Sciatic nerve (tissue), 2 donors: ENCODE measurements around the gene OSBPL10. TPM values are rescaled to one million over a fixed set of nuclear protein-coding genes. Genes with fewer than 3 reads are reported as not detected.

Source experiments
- ATAC-seq: fragments of 200-7000 bp; cut with Tn5 transposase; one replicate; pipeline ENCODE4 v1.9.1; 2020; ENCODE audit warnings: mild to moderate bottlenecking, moderate library complexity
- DNase-seq: peaks from one replicate; pipeline ENCODE4 v3.0.0-alpha.2; 2020; ENCODE audit warnings: low spot score
- intact Hi-C: fragments of 100-400 bp; cut with DNase I; formaldehyde crosslinking; loops from one replicate; pipeline ENCODE4 v1.14.2; 2022
- total RNA-seq: library from RNA; stranded (reverse); fragmentation: NEBNext Ultra II Directional; extraction: Animal tissue kit (Norgen Biotek cat#: 25700); gene quantifications from one replicate; pipeline ENCODE4 v1.2.1, GENCODE V29; 2021
- donor health status: DM: no; HTN: no; CAD: no.
- donor health status: DM: no; HTN: no; CAD: no.

OSBPL10 gene
- total RNA-seq, 1 donor from 2014 or later: 27.0 TPM

GRCh38 chr3:31743331-31744089 lies 237.6 kb downstream of the OSBPL10 start:
- ATAC-seq (no peak), DNase-seq (no peak)
- intact Hi-C loops: no loop called here

DNA sequence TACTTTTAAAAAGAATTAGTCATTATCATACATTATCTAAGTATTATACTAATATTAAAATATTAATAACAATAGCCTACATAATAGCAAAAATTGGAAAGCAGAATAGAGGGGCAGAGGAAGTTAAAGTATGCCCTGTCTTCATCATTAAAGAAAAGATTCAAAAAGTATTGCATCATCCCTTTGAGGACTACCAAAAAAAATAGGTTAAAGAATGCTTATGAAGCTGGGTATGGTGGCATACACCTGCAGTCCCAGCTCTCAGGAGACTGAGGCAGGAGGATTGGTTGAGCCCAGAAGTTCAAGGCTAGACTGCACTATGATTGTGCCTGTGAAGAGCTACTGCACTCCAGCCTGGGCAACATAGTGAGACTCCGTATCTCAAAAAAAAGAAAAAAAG lies 240.7 kb downstream of the OSBPL10 start:
- intact Hi-C loops: no loop called here
- DNase-seq: no peak
- ATAC-seq: no peak

DNA sequence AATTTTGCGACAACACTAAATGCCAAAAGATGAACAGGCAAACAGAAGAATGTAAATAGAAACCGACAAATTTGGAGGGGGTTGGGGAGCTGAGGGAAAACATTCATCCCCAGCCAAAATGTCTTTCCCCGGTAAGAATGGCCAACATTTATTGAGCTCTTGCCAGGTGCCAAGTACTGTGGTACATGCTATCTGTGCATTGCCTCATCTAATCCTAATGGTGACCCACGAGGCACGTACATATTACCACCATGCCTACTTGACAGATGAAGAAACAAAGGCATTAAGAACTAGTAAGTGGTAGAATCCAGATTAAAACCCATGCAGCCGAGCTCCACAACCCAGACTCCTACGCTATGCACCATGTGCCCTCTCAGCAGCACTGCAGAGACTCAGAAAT lies 242.7 kb downstream of the OSBPL10 start:
- ATAC-seq: no peak
- no peak for DNase-seq
- intact Hi-C loops: no loop called here

- no peak for DNase-seq
- intact Hi-C loops: no loop called here
- ATAC-seq: no peak
Observed at GRCh38 chr3:31735667-31736066, 245.4 kb downstream of the OSBPL10 start.

DNA sequence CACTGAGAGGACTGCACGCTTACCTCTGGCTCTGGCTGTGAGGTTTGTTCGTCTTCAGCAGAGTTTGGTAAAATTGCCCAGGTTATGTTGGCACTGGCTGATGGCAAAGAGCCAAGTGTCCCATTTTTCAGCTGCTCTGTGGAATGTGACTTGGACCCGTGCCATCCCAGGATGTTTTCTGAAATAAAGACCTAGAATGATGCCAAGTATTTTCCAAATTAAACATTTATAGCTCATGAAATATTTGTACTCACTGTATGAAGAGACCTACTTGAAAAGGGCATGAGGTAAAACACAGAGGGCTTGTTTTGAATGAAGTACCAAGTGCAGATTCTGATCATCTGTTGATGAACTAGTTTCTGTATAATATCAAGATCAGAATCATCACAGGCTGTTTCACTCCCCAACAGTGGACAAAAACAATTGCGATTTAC lies 247.8 kb downstream of the OSBPL10 start:
- DNase-seq (no peak), ATAC-seq (no peak)
- intact Hi-C loops: no loop called here

DNA sequence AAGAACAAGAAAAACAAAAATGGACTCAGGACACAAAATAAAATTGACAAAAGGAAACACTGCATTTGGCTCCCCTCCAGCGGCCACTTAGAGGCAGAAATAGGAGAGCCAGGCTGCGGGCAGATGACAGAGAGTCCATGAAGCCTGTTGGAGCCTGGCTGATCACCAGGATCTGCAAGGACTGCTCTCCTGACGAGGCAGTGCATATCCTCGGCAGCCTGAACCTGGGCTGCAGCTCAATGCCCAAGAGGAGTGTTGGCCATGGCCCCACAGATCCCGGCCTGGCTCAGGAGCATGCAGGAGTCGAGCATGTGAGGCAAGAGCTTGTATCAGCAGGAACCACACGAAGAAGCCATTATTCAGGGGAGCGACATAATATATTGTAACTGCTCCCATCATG lies 248.5 kb downstream of the OSBPL10 start:
- DNase-seq: no peak
- ATAC-seq: no peak
- intact Hi-C loops: no loop called here

GRCh38 chr3:31729573-31729972 lies 251.5 kb downstream of the OSBPL10 start:
- intact Hi-C loops: no loop called here
- DNase-seq (no peak), ATAC-seq (no peak)

DNA sequence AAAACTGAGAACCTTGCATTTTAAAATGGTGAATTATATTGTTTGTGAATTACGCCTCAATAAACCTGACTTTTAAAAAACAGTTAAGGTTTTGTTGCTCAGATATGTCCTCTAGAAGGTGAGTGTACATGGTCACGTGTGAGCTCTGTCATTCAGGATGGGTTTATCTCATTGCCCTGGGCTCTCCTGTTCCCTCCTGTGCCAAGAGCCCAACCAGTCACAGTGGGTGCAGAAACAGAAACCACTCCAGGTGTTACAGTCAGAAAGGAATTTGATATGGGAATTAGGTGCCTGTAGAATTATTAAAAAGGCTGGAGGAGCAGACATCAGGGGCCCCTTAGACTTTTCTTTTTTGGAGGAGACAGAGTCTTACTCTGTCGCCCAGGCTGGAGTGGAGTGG lies 252.0 kb downstream of the OSBPL10 start:
- DNase-seq (no peak), ATAC-seq (no peak)
- intact Hi-C loops: no loop called here

GRCh38 chr3:31728403-31728802 lies 252.7 kb downstream of the OSBPL10 start:
- DNase-seq: no peak
- intact Hi-C loops: no loop called here
- no peak for ATAC-seq

GRCh38 chr3:31725976-31726375 lies 255.1 kb downstream of the OSBPL10 start:
- intact Hi-C loops: no loop called here
- ATAC-seq: no peak
- no peak for DNase-seq

DNA sequence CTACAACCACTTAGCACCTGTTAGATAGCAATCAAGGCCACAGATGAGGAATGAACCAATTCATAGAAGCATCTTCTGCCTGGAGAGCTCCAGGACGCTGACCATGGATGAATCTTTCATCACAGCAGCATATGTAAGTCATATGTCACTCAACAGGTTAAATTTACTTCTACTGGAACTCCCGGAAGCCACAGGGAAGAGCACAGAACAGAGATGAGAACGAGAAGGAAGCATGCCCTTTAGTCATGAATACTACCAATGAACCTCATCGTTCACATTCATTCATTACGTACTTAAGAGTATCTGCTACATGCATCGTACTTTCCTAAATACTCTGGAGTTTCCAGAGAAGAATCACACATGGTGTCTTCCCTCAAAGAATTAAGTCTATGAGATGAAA lies 255.5 kb downstream of the OSBPL10 start:
- DNase-seq (no peak), ATAC-seq (no peak)
- intact Hi-C loops: no loop called here

DNA sequence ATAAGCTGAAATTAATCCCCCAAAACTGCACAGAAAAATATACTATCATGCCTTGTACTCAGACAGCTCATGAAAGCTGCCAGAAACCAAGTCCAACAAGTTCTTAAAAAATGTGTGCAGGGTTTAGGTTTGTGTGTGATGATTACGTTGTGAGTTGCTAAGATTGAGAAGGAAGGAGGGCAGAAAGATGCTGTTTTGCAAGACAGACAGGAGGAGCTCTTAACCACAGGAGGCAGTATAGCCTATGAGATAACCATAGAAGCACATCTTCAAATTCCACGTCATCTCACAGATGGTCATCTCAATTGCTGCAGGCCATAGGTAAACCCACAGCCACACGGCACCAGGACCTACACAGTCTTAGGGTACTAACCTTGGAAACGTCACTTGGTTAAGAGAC lies 256.4 kb downstream of the OSBPL10 start:
- DNase-seq (no peak), ATAC-seq (no peak)
- intact Hi-C loops: no loop called here

DNA sequence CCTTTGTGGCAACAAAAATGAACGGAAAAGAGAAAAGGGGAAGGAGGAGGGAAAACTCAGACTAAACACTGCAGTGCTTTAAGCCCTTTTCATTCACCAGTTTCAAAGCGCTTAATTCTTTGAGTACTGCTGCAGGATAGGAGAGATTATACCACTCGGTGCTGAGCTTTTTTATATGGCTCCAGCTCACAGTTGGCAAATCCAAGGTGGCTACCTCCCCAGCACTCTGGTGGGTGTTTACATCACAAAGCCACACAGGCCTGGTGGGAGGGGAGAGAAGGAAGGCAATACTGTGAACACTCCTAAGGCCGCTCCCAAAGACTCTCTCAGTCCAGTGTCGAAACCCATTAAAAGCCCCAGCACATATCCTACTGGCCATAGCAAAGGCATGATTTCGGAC lies 256.9 kb downstream of the OSBPL10 start:
- intact Hi-C loops: no loop called here
- ATAC-seq (no peak), DNase-seq (no peak)

DNA sequence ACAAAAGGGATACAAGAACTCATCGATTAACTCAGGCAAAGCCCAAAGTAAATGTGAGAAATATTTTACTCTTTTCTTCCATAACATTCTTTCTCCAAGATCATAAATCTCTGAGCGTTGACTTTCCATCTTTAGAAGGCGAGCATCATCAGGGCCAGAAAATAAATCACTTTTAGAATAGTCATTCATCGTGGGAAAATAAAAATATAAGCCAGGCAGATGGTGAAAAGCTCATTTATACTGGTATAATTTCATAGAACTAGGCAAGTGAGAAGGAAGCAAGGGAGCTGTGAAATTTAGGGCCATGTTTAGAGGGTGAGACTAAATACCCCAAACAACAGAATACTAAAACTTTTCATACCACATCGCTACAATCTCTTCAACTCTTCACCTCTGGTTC lies 257.4 kb downstream of the OSBPL10 start:
- DNase-seq (no peak), ATAC-seq (no peak)
- intact Hi-C loops: no loop called here

GRCh38 chr3:31721676-31722075 lies 259.4 kb downstream of the OSBPL10 start:
- DNase-seq (no peak), ATAC-seq (no peak)
- intact Hi-C loops: no loop called here

DNA sequence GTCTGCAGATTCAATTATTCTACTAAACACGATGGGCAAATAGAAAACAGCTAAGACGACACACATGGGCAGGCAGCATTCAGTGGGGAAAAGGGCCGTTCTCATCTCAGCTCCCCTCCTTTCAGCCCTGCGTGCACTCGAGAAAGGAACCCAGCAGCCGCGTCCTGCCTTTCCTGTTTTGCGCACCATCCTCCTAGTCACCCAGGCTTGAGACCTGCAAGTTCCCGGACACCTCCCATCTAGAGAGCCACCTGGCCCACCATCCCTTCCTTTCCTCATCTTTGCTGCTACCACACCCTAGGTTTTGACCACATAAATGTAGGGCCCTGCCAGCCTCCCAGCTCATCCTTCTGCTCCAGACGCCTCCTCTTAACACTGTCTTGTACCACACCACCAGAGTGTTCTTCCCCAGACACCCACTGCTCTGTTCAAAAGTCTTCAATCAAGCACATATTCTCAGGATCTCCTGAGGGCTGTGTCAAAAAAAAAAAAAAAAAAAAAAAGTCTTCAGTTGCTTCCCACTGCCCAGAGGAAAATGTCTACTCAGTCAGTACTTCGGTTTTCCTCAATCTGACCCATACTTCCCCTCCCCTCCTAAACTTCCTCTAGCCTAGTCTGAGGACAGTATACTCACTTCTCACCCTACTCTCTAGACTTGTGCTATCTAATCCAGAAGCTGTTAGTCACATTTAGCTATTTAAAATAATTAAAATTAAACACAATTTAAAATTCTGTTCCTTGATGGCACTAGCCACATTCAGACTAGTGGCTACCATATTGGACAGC lies 266.4 kb downstream of the OSBPL10 start:
- ATAC-seq (no peak), DNase-seq (no peak)
- intact Hi-C loops: no loop called here

- intact Hi-C loops: no loop called here
- DNase-seq (no peak), ATAC-seq (no peak)
Observed at GRCh38 chr3:31713816-31714215, 267.2 kb downstream of the OSBPL10 start.

DNA sequence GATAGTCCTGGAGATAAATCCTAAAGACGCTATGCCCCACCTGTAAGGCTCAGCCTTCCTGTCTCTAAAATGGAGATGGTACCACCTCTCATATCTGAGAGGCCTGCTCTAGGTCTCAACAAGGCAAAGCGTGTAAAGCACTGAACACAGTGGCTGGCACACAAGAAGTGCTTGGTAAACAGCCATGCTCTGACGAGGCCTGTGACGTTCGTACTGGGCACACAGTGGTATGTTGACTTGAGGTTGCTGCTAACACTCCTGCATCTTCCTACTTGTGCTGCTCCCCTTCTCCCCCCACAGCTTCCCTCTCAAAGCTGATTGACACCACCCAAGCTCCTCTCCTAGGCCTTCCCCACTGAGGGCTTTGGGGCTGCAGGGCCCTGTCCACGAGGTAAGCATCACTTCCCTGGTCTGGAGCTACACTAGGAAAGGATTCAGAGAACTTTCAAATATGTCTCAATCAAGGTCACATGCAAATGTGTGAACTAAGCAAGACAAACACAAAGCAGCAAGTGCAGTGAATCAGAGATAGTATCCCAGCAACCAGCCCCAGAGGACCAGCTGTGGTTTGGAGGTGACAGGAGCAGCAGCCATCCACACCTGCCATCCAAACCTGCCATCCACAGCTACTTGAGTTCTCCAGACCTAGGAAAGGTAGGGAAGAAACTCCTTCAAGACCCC lies 270.8 kb downstream of the OSBPL10 start:
- intact Hi-C loops: no loop called here
- no peak for DNase-seq
- no peak for ATAC-seq

DNA sequence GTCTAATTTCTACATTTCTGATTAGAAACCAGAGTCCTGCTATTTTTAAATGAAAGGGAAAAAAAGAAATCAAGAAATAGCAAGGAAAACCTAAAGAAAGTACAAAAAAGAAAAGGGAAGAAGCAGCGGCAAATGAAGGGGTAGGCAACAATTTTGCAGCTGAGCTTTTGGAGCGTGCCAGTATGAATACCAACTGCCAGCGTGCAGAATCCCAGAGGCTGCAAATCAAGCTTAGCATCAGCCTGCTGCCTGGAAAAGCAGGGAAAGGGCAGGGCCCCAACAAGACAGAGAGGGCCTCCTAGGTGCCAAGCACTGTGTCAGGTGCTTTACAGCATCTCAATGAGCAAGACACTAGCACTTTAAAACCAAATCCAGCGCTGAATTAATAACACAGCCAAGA lies 271.5 kb downstream of the OSBPL10 start:
- intact Hi-C loops: no loop called here
- ATAC-seq (no peak), DNase-seq (no peak)

- DNase-seq (no peak), ATAC-seq (no peak)
- intact Hi-C loops: no loop called here
Observed at GRCh38 chr3:31709005-31709404, 272.1 kb downstream of the OSBPL10 start.
